Loucy (cell line): Measurements from ENCODE around the gene NBPF11.
"Not testable (repeated sequence)": the region's sequence is repeated elsewhere in the genome, so short reads cannot be mapped to it uniquely, and the experiment has no call there.

Source experiments
- EZH2phosphoT487 ChIP-seq: fragments of 200-600 bp; IDR thresholded peaks from 2 replicates; pipeline ENCODE4 v1.6.1; 2018; ENCODE audit warnings: antibody characterized with exemption, mild to moderate bottlenecking, moderate library complexity, borderline replicate concordance
- TF ChIP-seq, protein P1 (sequence below): fragments of 200-600 bp; sonication (generic); conservative IDR thresholded peaks from 2 replicates; pipeline ENCODE4 v1.5.1; 2014; ENCODE audit warnings: mild to moderate bottlenecking, antibody characterized with exemption, low read length

DNA sequence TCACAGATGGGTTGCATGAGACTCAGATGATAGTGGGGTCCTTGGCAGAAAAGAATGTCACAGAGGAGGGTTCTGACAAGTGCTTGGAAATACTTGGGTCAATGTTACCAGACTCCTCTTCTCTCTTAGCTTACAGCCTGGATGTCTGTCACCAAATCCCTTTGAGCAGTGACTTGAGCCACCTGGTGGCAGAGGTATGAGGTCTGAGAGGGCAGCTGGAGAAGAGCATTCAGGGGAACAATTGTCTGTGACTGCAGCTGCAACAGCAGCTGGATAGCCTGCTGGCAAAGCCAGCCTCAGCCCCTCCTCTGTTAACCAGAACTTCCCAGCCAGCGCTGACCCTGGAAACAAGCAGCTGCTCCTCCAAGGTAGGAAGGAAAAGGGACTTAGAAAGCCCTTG is 65.9 kb downstream of the NBPF11 start:
- TF ChIP-seq, protein P1, sequence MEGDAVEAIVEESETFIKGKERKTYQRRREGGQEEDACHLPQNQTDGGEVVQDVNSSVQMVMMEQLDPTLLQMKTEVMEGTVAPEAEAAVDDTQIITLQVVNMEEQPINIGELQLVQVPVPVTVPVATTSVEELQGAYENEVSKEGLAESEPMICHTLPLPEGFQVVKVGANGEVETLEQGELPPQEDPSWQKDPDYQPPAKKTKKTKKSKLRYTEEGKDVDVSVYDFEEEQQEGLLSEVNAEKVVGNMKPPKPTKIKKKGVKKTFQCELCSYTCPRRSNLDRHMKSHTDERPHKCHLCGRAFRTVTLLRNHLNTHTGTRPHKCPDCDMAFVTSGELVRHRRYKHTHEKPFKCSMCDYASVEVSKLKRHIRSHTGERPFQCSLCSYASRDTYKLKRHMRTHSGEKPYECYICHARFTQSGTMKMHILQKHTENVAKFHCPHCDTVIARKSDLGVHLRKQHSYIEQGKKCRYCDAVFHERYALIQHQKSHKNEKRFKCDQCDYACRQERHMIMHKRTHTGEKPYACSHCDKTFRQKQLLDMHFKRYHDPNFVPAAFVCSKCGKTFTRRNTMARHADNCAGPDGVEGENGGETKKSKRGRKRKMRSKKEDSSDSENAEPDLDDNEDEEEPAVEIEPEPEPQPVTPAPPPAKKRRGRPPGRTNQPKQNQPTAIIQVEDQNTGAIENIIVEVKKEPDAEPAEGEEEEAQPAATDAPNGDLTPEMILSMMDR = not testable (repeated sequence)
- TF ChIP-seq EZH2phosphoT487 = not testable (repeated sequence)
